Midbrain (tissue), 1 donor: ENCODE results near the gene MSL2.
"Not testable (repeated sequence)": the region's sequence is repeated elsewhere in the genome, so short reads cannot be mapped to it uniquely, and the experiment has no call there.

Source experiments
- DNase-seq: peaks from one replicate; lab custom pipeline; 2025; lab: John Stamatoyannopoulos, UW

MSL2 gene

GRCh38 chr3:136192195-136192594 is 3.9 kb downstream of the MSL2 start:
- DNase-seq, result not testable (repeated sequence)

DNA sequence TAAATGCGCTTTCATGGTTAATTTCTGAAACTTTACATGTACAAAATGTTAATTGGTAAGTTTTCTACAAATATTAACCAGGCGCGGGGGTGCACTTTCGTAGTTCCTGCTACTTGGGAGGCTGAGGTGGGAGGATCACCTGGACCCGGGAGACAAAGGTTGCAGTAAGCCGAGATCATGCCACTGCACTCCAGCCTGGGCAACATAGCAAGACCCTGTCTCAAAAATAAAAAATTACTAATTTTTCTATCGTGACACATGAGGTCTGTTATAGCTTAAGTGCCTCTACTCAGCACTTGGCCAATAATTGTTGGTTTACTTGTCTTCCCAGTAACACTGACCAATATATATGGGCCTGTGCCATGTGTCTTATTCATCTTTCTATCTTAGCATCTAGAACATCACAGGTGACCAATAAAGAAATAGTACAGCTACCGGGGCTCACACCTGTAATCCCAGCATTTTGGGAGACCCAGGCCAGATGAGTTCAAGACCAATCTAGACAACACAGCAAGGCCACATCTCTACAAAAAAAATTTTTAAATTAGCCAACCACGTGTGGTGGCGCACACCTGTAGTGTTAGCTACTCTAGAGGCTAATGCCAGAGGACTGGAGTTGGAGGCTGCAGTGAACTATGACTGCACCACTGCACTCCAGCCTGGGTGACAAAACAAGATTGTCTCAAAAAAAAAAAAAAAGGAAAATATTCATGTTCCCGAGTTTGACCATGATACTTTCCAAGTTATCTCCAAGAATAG is 6.1 kb downstream of the MSL2 start:
- no peak for DNase-seq

GRCh38 chr3:136189043-136189442 is 7.1 kb downstream of the MSL2 start:
- DNase-seq, result no peak

GRCh38 chr3:136187868-136188267 is 8.3 kb downstream of the MSL2 start:
- no peak for DNase-seq

DNA sequence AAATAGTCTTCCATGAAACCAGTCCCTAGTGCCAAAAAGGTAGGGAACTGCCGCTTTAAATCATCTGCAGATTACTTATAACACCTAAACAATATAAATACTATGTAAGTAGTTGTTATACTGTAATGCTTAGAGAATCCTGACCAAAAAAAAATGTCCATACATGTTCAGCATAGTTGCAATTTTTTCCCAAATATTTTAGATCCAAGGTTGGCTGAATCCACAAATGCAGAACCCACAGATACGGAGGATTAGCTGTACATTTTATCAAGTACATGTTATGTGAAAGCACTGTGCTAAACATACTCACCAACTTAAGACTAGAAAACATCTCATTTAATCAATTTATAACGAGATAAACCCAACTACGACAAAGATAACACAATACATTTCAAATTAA is 9.3 kb downstream of the MSL2 start:
- no peak for DNase-seq

GRCh38 chr3:136186344-136186743 is 9.8 kb downstream of the MSL2 start:
- DNase-seq, result no peak

- no peak for DNase-seq
Measured at GRCh38 chr3:136184703-136185102, 11.4 kb downstream of the MSL2 start.

DNA sequence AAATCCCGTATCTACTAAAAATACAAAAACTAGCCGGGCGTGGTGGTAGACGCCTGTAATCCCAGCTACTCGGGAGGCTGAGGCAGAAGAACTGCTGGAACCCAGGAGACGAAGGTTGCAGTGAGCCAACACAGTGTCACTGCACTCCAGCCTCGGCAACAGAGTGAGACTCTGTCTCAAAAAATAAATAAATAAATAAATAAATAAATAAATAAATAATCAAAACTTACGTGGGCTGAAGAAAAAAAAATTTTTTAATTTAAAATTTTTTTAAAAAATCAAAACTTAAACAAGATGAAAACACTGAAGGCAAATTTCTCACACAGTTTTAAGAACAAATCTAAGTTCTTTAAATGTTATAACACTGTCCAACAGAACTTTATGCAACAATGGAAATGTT is 14.4 kb downstream of the MSL2 start:
- DNase-seq, result no peak

DNA sequence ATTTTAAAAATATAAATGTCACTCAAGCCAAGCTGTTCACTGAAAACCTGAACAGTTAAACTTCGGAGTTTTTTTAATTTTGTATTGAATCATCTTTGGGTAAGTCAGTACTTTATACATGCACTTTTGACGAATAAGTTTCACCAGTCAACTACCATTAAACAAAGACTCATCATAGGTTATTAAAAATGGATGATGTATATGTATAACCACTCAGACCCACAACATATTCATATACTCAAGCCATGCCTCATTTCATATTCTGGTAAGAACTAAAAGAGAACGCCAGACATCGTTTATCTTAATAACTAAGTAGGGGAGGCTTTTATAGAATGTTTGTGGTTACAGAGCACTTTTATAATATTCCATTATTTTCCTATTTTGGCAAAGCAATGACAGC is 18.3 kb downstream of the MSL2 start:
- DNase-seq, result no peak

DNA sequence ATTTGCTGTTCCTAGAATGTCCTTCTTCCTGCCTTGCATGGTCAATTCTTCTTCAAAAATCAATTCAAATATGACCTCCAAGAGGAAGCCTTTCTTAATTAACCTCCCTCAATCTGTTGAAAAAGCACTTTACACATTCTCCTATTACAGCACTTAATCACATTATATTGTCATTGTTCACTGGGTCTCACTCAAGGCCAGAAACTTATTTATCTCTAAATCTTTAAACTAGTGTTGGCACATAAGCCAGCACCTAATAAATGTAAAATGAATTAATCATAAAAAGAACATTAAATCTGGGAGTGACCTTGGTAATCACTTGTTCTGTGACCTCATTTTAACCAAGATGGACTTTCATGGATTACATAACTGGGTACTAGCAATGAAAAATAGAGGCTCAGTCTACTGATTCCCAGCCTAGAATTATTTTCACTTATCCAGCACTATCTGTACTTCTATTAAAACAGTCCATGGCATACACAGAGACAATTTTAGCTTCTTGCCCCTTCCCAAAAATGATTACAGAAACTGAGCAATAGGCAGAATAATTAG is 22.1 kb downstream of the MSL2 start:
- DNase-seq, result no peak

- DNase-seq, result no peak
Measured at GRCh38 chr3:136171097-136171542, 25.0 kb downstream of the MSL2 start.

DNA sequence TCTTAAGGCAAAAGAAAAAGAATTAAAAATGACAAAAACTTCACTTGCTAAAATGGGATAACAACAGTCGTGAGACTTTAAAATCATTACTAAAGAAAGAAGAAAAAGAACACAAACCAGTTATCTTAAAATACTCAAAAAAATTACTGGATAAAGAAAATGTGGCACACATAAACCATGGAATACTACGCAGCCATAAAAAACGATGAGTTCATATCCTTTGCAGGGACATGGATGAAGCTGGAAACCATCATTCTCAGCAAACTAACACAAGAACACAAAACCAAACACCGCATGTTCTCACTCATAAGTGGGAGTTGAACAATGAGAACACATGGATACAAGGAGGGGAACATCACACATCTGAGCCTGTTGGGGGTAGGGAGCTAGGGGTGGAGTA is 27.9 kb downstream of the MSL2 start:
- not testable (repeated sequence) for DNase-seq

- DNase-seq, result no peak
Measured at GRCh38 chr3:136166507-136166906, 29.6 kb downstream of the MSL2 start.

- DNase-seq, result not testable (repeated sequence)
Measured at GRCh38 chr3:136163607-136164006, 32.5 kb downstream of the MSL2 start.

DNA sequence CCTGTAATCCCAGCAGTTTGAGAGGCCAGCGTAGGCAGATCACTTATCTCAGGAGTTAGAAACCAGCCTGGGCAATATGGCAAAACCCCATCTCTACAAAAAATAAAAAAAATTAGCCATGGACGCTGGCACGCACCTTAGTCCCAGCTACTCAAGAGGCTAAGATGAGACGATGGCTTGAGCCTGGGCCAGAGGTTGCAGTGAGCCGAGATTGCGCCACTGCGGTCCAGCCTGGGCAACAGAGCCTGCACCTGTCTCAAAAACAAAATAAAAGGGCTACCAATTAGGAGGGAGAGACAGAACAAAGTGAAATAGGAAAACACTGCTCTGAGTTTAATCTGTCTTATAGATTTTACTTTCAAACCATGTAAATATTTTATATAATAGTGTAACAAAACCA is 33.8 kb downstream of the MSL2 start:
- DNase-seq, result no peak

DNA sequence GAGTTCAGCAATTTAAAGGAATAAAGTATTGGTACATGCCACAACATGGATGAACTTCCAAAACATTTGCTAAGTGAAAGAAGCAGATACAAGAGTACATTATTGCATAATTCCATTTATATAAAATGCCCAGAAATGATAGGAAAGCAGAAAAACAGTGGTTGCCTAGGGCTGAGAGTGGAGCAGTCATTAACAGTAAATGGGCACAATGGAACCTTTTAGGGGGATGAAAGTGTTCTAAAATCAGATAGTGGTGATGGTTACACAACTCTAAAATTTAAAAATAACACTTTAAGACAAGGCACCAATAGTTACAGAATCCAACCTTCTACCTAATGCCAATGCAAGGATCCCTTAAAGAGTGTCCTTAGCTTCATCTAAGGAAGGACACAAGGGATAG is 34.6 kb downstream of the MSL2 start:
- DNase-seq, result no peak

DNA sequence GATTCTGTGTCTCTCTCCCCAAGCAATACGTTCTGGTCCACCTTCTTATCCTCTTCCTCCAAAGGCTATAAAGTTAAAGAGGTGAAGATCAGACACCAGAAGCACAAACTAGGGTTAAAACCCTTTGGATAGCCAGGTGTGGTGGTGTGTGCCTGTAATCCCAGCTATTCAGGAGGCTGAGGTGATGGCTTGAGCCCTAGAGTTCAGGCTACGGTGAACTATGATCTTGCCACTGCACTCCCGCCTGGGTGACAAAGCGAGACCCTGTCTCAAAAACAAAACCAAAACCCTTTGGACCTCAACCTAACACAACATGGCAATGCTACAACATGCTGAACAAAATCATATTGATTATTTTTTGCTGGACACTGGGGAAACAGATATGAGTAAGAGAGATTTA is 43.2 kb downstream of the MSL2 start:
- DNase-seq, result no peak

- DNase-seq, result no peak
Measured at GRCh38 chr3:136152176-136152843, 43.8 kb downstream of the MSL2 start.

DNA sequence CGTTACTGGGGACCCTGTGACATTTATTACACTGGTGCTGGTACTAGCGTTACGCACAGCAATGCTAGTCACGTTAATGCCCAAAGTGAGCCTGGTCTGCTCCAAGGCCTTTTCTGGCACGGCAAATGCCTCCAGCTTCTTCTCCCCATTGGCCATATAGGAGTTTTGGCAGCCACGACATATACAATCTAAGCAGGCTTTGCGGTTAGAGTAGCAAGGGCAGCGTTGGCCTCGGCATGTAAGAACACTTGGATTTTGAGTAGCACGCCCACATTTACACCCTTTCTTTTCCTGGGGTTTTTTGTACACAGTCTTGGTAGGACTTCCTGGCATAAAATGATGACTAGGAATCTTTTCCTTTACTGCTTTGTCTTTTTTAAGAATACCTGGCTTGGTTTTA is 44.9 kb downstream of the MSL2 start:
- DNase-seq, result no peak

GRCh38 chr3:136149667-136150066 is 46.5 kb downstream of the MSL2 start:
- no peak for DNase-seq

DNA sequence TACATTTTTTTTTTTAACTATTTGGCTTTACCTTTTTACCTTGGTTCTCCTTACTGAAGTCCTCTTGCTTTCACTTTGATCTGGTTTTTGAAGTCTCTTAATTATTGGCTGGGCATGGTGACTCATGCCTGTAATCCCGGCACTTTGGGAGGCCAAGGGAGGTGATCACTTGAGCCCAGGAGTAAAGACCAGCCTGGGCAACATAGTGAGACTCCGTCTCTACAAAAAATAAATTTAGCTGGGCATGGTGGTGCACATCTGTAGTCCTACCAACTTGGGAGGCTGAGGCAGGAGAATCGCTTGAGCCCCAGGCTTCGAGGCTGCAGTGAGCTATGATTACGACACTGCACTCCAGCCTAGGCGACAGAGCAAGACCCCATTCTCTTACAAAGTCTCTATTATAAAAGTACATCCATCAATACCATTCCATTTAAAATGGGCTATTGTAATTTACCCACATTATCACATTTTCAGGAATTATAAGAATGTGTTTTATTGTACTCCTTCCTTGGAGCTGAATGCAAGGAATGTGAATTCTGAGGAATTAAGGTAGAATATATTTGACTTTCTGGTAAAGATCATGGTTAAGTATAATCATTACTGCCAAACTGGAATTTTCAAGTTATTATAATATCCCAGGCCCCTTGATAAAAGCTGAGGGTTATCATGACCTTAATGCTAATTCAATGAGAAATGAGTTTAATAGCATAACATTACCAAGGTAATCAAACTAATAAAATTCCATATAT is 49.0 kb downstream of the MSL2 start:
- DNase-seq, result no peak

DNA sequence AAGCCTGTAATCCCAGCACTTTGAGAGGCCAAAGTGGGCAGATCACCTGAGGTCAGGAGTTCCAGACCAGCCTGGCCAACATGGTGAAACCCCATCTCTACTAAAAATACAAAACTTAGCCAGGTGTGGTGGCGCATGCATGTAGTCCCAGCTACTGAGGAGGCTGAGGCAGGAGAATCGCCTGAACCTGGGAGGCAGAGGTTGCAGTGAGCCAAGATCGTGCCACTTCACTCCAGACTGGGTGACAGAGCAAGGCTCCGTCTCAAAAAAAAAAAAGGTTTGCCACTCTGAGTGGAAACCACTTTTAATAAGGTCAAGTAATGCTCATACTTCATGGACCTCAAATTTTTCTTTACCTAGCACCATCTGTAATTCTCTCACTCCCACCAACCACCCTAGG is 51.7 kb downstream of the MSL2 start:
- DNase-seq, result not testable (repeated sequence)

DNA sequence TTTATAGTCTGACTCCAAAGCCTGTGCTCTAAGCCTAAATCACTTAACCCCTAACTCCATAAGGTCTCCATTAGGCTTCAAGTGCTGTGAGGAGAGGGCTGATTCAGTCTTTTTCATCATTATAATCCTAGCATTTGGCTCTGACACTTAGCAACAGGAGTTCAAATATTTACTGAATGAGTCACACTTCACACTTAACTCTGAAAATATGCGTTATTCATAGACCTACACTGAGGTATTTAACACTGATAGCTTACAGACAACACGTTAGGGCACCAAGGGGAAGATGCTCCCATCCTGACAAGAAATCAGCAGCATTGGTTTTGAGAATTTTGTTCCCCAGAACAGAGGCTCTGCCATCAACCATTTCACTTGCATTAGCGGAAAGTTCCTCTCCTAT is 53.5 kb downstream of the MSL2 start:
- no peak for DNase-seq
